Kasumi-1 (cell line): ENCODE results near the gene HAUS6.
"Not testable (repeated sequence)": the region's sequence is repeated elsewhere in the genome, so short reads cannot be mapped to it uniquely, and the experiment has no call there.

Source experiments
- DNase-seq, 2 experiments: peaks; one replicate each; lab custom pipeline; 2025; lab: John Stamatoyannopoulos, UW

The HAUS6 gene

DNA sequence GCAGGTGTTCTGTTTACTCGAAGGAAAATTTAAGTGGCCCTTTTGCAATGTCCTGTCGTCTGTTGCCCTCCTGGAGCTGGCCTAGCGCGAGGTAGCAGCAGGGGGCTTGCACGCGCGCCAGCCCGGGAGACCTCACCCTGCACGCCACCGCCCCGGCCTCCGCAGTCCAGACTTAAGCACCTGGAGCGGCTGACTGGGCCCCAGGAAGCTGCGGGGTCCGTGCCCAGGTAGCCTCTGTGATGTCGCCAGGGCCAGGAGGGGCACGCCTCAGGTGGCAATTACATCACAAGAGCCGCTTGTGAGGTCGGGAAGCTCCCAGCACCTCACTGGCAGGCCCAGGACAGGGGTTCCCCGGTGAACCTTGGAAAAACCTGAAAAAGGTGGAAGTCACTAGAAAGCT is 69.7 kb downstream of the HAUS6 start, which contains the start of gene SAXO1:
TSS of gene SAXO1 (minus strand) at position 195 of the 400 bp plus-strand sequence. CDS start 301 bp downstream, outside the sequence.
- DNase-seq, result no peak

GRCh38 chr9:19032406-19032805 is 70.3 kb downstream of the HAUS6 start:
- no peak for DNase-seq

DNA sequence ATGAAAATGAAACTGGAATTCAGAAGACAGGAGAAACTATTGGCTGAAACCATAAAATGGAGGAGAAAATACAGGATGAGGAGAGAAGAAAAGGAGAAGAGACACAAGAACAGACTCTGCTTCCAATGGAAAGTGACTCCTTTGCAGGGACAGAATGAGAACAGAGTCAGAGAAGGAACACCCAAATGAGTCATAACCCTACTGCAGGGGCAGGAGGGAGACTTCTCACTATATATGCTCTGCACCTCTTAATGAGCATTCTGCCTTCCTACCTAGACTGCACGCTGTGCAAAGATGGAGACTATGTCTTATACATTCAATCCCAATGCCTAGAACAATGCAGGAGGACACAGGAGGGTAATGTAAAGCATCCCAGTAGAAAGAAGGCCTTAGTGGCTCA is 71.8 kb downstream of the HAUS6 start:
- DNase-seq, result no peak

- DNase-seq, result peak; percentile 38 to 42
These were observed 73.8 kb downstream of the HAUS6 start for GRCh38 chr9:19028835-19029451.

DNA sequence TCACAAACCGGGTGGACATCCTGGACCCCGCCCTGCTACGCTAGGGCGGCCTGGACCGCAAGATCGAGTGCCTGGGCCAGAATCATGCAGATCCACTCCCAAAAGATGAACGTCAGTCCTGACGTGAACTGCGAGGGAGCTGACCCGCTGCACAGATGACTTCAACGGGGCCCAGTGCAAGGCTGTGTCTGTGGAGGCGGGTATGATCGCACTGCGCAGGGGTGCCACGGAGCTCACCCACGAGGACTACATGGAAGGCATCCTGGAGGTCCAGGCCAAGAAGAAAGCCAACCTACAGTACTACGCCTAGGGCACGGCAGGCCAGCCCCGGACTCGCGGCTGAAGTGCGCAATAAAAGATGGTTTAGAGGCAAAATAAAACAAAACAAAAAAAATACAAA is 74.9 kb downstream of the HAUS6 start:
- DNase-seq, result no peak

DNA sequence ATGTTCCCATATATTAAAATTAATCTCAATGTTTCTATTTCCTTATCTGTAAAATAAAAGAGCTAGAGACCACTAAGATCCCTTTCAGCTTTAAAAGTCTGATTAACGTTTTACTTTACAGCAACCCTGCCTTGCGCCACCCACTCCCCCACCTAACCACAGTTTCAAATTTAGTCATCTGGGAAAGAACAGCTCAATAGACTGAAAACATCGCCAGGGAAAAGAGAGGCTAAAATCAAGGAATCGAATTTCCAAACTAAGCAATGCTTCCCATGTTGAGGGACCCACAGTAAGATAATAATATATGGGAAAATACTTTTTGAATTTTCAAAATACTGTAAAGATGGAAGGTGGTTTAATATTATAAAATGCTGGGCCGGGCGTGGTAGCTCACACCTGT is 76.3 kb downstream of the HAUS6 start:
- DNase-seq, result no peak

- DNase-seq, result no peak
These were observed 79.6 kb downstream of the HAUS6 start for GRCh38 chr9:19023078-19023477.

DNA sequence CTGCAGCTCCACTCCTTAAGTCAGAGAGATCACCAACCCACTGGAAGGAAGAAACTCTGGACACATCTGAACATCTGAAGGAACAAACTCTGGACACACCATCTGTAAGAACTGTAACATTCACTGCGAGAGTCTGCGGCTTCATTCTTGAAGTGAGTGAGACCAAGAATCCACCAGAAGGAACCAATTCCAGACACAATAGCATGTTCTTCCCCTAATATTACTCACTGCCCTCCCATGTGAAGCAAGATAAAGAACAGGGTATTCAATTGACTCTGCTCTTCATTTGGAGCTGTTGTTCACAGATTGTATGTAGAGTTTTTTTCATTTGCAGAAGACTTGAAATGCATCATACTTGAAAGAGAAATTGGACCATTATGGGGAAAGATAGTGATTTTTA is 80.5 kb downstream of the HAUS6 start:
- DNase-seq, result no peak

DNA sequence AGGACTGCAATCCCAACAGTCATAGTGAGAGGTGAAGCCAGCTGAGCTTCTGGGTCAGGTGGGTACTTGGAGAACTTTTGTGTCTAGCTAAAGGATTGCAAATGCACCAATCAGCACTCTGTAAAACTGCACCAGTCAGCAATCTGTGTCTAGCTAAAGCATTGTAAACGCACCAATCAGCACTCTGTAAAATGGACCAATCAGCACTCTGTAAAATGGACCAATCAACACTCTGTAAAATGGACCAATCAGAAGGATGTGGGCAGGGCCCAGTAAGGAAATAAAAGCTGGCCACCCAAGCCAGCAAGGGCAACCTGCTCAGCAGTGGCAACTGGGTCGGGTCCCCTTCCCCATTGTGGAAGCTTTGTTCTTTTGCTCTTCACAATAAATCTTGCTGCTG is 81.1 kb downstream of the HAUS6 start:
- not testable (repeated sequence) for DNase-seq

DNA sequence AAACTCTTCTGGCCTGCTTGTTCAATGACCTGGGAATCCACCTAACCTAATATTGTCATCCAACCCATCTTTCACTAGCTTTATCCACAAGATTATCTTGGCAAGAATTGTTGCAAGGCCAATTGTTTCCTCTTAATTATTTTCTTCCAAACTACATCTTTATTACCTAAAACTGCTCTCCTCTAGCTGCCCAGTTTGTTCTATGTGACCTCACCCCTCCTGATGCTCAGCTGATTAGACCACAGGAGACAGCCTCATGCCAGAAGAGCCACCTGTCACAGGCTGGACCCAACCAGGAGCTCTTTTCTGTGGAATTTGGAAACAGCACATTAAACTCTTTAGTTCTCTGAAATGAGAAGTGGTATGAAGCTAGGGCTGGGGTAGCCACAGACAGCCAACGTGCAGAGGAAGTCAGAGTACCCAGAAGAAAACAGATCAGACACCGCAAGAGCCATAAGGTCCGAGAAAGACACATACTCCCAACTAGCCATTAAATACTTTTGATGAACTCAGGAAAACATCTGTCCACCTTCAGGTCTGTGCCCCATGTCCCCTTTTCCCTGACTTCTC is 81.7 kb downstream of the HAUS6 start:
- DNase-seq, result peak; percentile 2 to 13

GRCh38 chr9:19018201-19018600 is 84.5 kb downstream of the HAUS6 start:
- peak in 1 of 2 experiments; percentile 5 for DNase-seq

DNA sequence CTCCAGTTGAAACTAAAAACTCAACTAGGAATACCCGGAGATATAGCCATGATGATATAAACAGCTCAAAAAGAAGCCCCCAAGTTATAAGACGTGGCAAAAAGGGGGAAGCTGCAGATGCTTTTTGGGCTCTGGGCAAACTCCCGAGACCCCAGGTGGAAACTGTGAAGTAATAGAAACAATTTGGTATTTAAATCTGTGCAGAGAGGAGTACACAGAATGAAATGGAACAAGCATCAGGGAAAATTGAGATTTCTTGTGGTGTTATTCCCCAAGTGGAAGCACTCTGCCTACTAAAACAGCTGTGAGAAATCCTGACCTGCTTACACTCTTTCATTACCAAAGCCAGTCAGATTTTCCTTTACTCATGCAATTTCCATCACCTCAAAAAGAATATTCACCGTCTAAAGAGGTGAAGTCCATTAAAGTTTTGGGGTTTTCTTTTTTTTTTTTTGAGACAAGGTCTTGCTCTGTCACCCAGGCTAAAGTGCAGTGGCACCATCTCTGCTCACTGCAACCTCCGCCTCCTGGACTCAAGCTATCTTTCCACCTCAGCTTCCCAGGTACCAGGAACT is 93.2 kb downstream of the HAUS6 start:
- DNase-seq, result no peak
